GM21786 (cell line): Measurements from ENCODE around the gene BCAS3.

Source experiments
- ATAC-seq: cut with Tn5 transposase; IDR thresholded peaks from one replicate; pipeline ENCODE4 v1.9.1; 2021; ENCODE audit not compliant: unreplicated experiment

The BCAS3 gene

GRCh38 chr17:61054436-61054835, 376.8 kb downstream of the BCAS3 start:
- no peak for ATAC-seq

DNA sequence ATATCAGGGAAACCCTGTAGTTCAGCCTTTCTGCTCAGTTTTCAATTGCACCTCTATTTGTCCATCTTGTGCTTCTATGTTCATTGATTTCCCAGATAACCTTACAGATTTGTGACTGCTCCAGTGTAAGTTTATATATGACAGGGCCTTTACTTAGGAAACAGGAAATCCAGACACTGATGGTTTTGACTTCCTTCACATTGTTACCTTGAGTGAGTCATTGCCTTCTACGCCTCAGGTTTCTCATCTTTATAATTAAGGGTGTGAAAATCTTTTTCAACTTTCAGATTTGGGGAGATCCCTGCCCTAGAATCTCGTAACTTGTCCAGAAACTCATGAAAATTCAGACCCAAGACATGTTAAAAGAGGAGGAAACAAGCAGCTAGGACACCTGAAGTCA, 379.6 kb downstream of the BCAS3 start:
- ATAC-seq: no peak

DNA sequence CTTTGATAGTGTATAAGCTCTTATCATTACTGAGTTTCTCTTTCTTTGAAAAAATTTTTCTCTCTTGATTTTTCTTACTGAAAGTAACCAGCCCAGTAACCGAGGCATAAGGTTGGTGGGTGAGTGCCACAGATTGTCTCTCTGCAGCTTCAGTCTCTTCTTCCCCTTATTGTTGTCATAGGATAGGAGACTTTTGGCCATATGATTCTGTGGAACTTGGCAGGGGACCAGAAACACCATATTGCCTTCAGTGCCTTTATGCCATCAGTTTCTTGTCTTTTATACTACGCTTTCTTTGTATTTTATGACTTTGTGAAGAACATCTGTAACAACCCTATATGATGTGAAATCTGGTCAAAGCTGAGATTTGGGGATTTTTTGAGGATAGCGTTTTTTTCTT, 380.4 kb downstream of the BCAS3 start:
- no peak for ATAC-seq

- peak; percentile 66 for ATAC-seq
Measured at GRCh38 chr17:61063528-61063927, 385.9 kb downstream of the BCAS3 start.

GRCh38 chr17:61064087-61064951, 386.7 kb downstream of the BCAS3 start:
- peak; percentile 63 for ATAC-seq

DNA sequence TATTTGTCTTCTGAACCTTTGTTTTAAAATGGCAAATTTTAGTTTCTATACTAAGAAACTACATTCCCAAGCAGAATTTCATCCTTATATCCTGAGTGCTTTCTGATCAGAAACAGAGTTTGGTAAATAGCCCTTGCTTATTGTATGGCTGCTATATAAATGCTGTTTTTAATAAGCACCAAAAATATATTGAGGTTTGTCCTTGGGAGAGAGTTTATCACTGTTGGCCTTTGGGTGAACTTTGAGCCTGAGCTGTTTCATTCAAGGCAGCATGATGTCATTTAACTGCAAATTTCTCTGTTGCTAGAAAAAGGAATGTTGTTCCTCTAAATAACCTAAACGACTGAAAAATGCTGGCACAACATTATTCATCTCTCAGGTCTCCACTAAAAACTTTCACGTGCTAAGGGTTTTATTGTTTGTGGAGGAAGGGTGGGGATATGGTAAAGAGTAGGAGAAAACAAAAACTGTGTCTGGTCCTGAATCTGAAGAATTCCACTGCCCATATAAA, 387.7 kb downstream of the BCAS3 start:
- ATAC-seq: no peak

GRCh38 chr17:61066062-61066461, 388.4 kb downstream of the BCAS3 start:
- no peak for ATAC-seq

- ATAC-seq: no peak
Measured at GRCh38 chr17:61070649-61071048, 393.0 kb downstream of the BCAS3 start.

DNA sequence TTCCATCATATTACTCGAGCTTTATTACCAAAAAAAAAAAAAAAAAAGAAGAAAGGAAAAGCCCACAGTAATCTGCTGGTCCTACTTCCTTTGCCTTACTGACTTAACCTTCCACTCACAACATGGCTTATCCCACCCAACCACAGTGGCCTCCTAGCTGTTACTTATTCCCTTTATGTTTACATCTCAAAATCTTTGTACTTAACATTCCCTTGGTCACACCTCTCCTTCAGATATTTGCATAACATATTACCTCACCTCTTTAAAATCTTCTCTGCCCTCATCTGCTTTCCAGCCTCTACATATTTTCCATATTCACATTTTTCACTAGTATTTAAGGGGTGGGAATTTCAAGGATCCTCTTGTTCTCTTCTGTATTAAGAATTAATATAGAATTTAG, 395.0 kb downstream of the BCAS3 start:
- no peak for ATAC-seq

DNA sequence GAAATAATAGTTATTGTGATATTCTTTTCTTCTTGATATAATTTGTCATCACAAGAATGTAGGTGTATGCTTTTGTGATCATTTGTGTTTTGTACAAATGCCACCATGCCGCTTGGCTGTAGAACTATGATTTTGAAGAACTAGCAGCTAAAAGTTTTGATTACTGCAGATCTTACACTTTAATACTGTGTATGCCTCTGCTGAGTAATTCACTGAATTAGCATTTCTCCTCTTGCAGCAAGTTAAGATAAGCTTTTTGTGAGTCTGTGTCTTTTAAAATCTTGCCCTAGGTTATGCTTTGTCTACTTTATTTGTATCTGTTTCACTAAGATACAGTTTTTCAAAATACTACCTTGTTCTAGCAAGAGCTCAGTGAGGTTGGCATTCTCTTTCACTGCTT, 395.5 kb downstream of the BCAS3 start:
- no peak for ATAC-seq

- no peak for ATAC-seq
Measured at GRCh38 chr17:61073799-61074513, 396.3 kb downstream of the BCAS3 start.

GRCh38 chr17:61075988-61076387, 398.3 kb downstream of the BCAS3 start:
- ATAC-seq: no peak

GRCh38 chr17:61076621-61077031, 399.0 kb downstream of the BCAS3 start:
- ATAC-seq: no peak

DNA sequence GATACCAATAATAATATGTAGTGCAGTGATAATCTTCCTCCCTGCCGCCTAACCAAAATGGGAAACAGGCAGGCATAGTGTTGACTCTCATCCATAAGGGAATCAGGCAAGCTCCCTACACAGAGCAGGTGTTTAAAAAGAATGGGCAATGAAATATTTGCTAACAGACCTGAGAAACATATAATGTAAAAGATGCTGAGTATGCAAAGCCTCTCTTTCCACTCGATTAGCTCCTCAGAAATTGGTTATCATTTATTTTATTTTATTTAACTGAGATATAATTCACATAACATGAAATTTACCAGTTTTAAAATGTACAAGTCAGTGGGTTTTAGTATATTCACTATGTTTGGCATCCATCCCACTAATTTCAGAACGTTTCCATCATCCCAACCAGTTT, 404.3 kb downstream of the BCAS3 start:
- ATAC-seq: no peak

- ATAC-seq: no peak
Measured at GRCh38 chr17:61084260-61084659, 406.6 kb downstream of the BCAS3 start.

DNA sequence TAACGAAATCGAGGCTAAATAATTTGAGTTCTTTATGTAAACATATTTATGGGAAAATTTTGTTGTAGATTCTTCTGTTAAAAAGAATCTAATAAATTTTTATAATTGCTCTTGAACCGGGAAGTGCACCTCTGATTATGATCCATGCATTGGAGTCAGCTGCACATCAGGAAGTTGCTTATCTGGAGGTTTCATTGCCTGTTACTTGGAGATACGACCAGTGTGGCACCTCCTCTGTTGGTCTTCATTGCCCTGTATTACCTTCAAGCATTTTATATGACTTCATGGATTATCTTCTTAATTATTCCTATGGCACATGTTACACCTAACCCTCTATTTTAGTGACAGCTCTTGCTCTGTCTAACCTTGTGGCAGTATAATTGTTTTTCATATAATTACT, 409.4 kb downstream of the BCAS3 start:
- ATAC-seq: no peak

DNA sequence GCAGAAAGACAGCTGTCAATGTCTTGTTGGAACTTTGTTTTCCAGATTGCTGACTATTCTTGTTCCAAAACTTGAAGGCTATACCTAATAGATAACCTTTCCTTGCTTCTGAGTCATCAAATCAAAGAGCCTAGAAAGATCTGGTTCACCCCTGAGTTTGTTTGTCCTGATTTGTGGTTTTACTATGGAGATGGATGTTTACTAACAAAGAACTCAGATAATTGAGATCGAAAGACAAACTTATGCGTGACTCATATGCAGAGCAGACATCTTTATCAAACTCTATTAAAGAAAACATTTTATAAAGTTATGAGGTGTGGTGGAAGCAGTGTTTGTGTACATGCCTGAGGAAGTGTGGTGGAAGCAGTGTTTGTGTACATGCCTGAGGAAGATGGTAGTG, 410.9 kb downstream of the BCAS3 start:
- no peak for ATAC-seq

- ATAC-seq: no peak
Measured at GRCh38 chr17:61091096-61091495, 413.4 kb downstream of the BCAS3 start.

- no peak for ATAC-seq
Measured at GRCh38 chr17:61097781-61098180, 420.1 kb downstream of the BCAS3 start.

- ATAC-seq: no peak
Measured at GRCh38 chr17:61106354-61106753, 428.7 kb downstream of the BCAS3 start.

- no peak for ATAC-seq
Measured at GRCh38 chr17:61116577-61116976, 438.9 kb downstream of the BCAS3 start.

DNA sequence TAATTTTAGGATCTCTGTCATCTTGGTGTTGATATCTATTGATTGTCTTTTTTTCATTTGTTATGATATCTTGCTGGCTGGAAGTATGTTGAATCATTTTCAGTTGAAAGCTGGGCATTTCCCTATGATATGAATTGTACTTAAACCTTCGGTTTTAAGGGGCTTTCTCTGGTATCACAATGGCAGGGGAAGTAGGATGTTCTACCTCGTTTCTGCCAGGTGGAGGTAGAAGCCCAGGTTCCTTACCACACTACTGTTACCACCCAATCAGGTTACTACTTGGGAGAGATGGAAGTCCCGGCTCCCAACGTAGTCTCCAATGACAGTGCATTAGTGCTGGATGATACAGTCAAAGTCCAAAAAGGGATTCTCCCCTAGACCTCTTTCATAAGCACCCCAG, 440.3 kb downstream of the BCAS3 start:
- ATAC-seq: no peak
